ENCODE results near the gene EPHB2.

The EPHB2 gene

GRCh38 chr1:22749503-22749902 is 38.9 kb downstream of the EPHB2 start:
- no peak overlapping the region for H3K4me3 ChIP-seq (ENCODE audit: low read length)
- peaks cover 29% of the 10 kb centered on the region for H3K4me1 ChIP-seq (ENCODE audit: control insufficient read depth, insufficient read depth, low read length)
- no peaks in the 10 kb centered on the region for H3K27me3 ChIP-seq (ENCODE audit: control insufficient read depth, insufficient read depth, low read length)
- no peaks in the 10 kb centered on the region for H3K36me3 ChIP-seq (ENCODE audit: control insufficient read depth, insufficient read depth, low read length)
- no peaks in the 10 kb centered on the region for H3K9me3 ChIP-seq (ENCODE audit: control insufficient read depth, low read length)
- H3K9ac ChIP-seq (ENCODE audit: low read length), result no peak overlapping the region

DNA sequence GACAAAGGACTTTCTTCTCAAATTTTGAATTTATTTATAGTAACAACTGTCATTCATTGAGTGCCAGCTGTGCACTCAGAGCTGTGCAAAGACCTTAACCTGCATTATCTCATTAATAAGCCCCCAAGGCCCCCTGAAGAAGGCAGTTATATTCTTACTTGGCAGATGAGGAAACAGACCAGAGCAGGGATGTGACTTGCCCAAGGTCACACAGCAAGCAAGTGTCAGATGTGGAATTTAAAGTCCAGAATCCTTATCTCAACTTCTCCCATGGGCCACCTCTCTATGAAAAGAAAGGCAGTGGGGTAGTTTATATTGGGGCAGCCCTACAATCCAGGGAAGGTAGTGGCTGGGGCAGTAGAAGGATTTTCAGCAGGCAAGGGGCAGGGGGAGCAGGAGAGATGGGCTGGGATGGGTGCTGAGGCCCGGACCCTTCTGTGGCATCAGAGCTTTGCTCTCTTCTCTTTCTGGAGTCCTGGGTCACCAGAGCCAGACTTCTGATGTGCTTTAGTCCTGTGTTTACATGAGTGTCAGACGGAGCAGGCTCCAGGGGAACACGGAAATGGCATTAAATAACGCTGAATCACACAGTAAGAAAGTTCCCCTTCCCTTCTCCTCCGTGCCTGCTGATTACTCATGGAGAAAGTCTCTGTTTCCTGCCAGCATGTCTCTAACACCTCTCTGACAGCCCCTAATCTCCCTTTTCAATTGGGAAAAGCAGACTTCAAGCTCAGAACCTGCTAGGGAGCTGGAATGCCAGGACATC is 39.5 kb downstream of the EPHB2 start:
- peak overlapping the region; percentile 7 for H3K9ac ChIP-seq (ENCODE audit: low read length)
- H3K4me3 ChIP-seq (ENCODE audit: low read length), result no peak overlapping the region
- no peaks in the 10 kb centered on the region for H3K9me3 ChIP-seq (ENCODE audit: control insufficient read depth, low read length)
- H3K36me3 ChIP-seq (ENCODE audit: control insufficient read depth, insufficient read depth, low read length), result no peaks in the 10 kb centered on the region
- H3K4me1 ChIP-seq (ENCODE audit: control insufficient read depth, insufficient read depth, low read length), result peaks cover 29% of the 10 kb centered on the region
- H3K27me3 ChIP-seq (ENCODE audit: control insufficient read depth, insufficient read depth, low read length), result no peaks in the 10 kb centered on the region

DNA sequence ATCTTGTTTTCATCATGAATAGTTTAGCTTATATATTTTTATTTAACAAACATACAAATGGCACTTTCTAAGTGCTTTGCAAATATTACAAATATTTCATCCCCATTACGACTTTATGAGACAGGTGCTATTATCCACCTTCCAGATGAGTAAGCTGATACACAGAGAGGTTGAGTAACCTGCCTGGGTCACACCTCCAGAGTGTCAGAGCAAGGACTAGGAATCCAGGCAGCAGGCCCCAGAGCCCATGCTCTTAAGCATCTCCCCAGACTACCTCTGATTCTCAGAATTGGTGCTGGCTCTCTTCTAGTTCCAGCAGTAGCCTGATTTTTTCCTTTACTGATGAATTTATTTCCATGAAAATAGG is 40.0 kb downstream of the EPHB2 start:
- peak overlapping the region; percentile 7 for H3K9ac ChIP-seq (ENCODE audit: low read length)
- H3K4me1 ChIP-seq (ENCODE audit: control insufficient read depth, insufficient read depth, low read length), result peaks cover 27% of the 10 kb centered on the region
- no peaks in the 10 kb centered on the region for H3K36me3 ChIP-seq (ENCODE audit: control insufficient read depth, insufficient read depth, low read length)
- H3K4me3 ChIP-seq (ENCODE audit: low read length), result no peak overlapping the region
- H3K9me3 ChIP-seq (ENCODE audit: control insufficient read depth, low read length), result no peaks in the 10 kb centered on the region
- H3K27me3 ChIP-seq (ENCODE audit: control insufficient read depth, insufficient read depth, low read length), result no peaks in the 10 kb centered on the region

- Histone ChIP-seq H3K9ac (ENCODE audit: low read length) (peak overlapping the region; percentile 7), H3K27me3 (ENCODE audit: control insufficient read depth, insufficient read depth, low read length) (no peaks in the 10 kb centered on the region), H3K36me3 (ENCODE audit: control insufficient read depth, insufficient read depth, low read length) (no peaks in the 10 kb centered on the region), H3K9me3 (ENCODE audit: control insufficient read depth, low read length) (no peaks in the 10 kb centered on the region), H3K4me1 (ENCODE audit: control insufficient read depth, insufficient read depth, low read length) (peaks cover 23% of the 10 kb centered on the region), H3K4me3 (ENCODE audit: low read length) (no peak overlapping the region)
These were observed 40.5 kb downstream of the EPHB2 start for GRCh38 chr1:22751124-22751531.

DNA sequence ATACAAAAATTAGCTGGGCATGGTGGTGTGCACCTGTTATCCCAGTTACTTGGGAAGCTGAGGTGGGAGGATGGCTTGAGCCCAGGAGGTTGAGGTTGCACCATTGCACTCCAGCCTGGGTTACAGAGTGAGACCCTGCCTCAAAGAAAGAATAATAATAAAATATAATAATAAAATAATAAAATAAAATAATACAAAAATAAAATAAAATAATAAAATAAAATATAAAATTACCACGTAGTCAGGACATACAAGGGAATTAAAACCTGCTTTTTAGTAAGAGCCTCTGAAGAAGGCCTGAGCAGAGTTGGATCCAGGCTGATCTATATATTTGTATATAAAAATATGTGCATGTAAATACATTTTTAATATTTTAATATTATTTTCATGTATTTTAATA is 41.7 kb downstream of the EPHB2 start:
- no peaks in the 10 kb centered on the region for H3K36me3 ChIP-seq (ENCODE audit: control insufficient read depth, insufficient read depth, low read length)
- peaks cover 22% of the 10 kb centered on the region for H3K4me1 ChIP-seq (ENCODE audit: control insufficient read depth, insufficient read depth, low read length)
- H3K9me3 ChIP-seq (ENCODE audit: control insufficient read depth, low read length), result no peaks in the 10 kb centered on the region
- no peak overlapping the region for H3K9ac ChIP-seq (ENCODE audit: low read length)
- H3K4me3 ChIP-seq (ENCODE audit: low read length), result no peak overlapping the region
- no peaks in the 10 kb centered on the region for H3K27me3 ChIP-seq (ENCODE audit: control insufficient read depth, insufficient read depth, low read length)

DNA sequence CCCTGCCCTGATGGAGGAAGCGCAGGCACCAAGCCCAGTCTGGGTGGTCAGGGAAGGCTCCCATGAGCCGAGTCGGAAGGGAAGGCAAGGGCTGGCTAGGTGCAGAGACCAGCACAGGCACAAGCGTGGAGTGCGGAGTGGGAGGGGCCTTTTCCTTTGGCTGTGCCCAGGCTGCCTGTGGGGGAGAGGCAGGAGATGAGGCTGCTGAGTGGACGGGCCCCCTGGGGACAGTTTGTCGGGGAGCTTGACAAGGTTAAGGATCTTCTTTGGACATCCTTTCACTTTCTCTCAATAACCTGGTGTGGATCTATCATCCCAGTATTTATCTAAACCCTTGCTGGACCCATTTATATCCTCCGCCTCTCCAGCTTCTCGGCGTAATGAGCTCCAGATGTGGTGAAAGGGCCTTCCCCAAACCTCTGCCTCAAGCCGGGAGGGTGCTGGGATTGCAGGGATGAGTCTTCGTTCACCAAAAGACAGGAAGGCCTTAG is 42.9 kb downstream of the EPHB2 start:
- Histone ChIP-seq H3K27me3 (ENCODE audit: control insufficient read depth, insufficient read depth, low read length) (no peaks in the 10 kb centered on the region), H3K9me3 (ENCODE audit: control insufficient read depth, low read length) (no peaks in the 10 kb centered on the region), H3K36me3 (ENCODE audit: control insufficient read depth, insufficient read depth, low read length) (no peaks in the 10 kb centered on the region), H3K4me3 (ENCODE audit: low read length) (no peak overlapping the region), H3K9ac (ENCODE audit: low read length) (no peak overlapping the region), H3K4me1 (ENCODE audit: control insufficient read depth, insufficient read depth, low read length) (peaks cover 22% of the 10 kb centered on the region)

DNA sequence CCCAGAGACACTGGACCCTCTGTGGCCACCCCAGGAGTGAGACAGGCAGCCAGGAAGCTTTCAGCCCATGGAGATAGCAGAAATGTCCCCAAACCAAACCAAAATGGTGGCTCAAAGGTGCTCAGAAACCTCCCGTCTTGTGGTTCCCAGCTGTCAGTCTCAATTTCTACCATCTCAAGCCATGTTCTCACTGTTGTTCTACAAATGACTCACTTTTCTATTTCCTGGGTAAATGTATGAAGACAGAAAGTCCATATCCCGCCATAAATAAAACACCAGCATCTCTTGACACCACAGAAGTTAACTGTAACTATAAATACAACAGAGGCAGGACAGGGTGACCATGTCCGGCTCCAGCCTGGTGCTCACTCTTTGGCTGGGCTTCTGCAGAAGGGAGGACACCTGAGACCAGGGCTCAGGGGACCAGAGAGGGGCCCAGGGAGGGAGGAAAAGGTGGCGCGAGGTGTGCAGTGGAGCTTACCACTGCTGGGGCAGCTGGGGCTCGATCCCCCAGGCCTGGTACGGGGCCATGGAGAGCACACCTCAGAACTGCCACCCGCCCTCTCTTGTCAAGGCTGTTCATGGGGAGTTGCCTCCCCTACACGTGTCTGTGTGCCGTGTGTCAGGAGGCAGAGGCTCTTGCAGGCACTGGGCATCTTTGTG is 43.6 kb downstream of the EPHB2 start:
- Histone ChIP-seq H3K36me3 (ENCODE audit: control insufficient read depth, insufficient read depth, low read length) (no peaks in the 10 kb centered on the region), H3K9ac (ENCODE audit: low read length) (no peak overlapping the region), H3K9me3 (ENCODE audit: control insufficient read depth, low read length) (no peaks in the 10 kb centered on the region), H3K4me1 (ENCODE audit: control insufficient read depth, insufficient read depth, low read length) (peaks cover 22% of the 10 kb centered on the region), H3K27me3 (ENCODE audit: control insufficient read depth, insufficient read depth, low read length) (no peaks in the 10 kb centered on the region), H3K4me3 (ENCODE audit: low read length) (no peak overlapping the region)

DNA sequence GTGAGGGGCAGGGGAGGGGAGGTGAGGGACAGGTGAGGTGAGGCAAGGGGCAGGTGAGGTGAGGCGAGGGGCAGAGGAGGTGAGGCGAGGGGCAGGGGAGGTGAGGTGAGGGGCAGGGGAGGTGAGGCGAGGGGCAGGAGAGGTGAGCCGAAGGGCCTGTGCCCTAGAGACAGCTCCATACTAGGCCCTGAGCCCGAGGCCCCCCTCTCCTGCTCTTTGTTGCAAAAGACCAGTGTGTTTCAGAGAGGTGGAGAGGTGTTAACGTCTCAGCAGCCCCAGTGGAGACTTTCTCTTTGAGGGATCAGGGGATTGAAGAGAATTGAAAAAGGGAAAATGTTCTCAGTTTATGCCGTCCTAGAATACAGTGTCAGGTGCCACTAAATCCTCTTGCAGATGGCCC is 44.2 kb downstream of the EPHB2 start:
- Histone ChIP-seq H3K4me1 (ENCODE audit: control insufficient read depth, insufficient read depth, low read length) (peaks cover 19% of the 10 kb centered on the region), H3K4me3 (ENCODE audit: low read length) (no peak overlapping the region), H3K36me3 (ENCODE audit: control insufficient read depth, insufficient read depth, low read length) (no peaks in the 10 kb centered on the region), H3K9ac (ENCODE audit: low read length) (no peak overlapping the region), H3K9me3 (ENCODE audit: control insufficient read depth, low read length) (no peaks in the 10 kb centered on the region), H3K27me3 (ENCODE audit: control insufficient read depth, insufficient read depth, low read length) (no peaks in the 10 kb centered on the region)

DNA sequence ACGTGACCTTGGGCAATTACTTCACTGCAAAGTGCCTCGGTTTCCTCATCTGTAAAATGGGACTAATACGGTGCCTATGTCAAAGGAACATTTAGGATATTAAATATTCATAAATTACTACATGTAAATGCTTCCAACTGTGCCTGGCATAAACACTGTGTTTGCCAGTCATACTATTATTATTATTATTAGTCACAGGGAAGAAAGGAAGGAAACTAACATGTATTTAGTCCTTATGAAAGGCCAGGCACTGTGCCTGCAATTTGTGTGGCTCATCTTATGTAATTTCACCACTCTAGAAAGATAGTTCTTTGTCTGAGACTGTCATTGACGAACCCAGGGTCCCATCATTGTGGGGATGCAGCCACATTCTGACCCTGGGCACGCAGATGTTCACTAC is 45.0 kb downstream of the EPHB2 start:
- Histone ChIP-seq H3K9me3 (ENCODE audit: control insufficient read depth, low read length) (no peaks in the 10 kb centered on the region), H3K4me3 (ENCODE audit: low read length) (no peak overlapping the region), H3K36me3 (ENCODE audit: control insufficient read depth, insufficient read depth, low read length) (no peaks in the 10 kb centered on the region), H3K9ac (ENCODE audit: low read length) (no peak overlapping the region), H3K4me1 (ENCODE audit: control insufficient read depth, insufficient read depth, low read length) (peaks cover 11% of the 10 kb centered on the region), H3K27me3 (ENCODE audit: control insufficient read depth, insufficient read depth, low read length) (no peaks in the 10 kb centered on the region)

- H3K36me3 ChIP-seq (ENCODE audit: control insufficient read depth, insufficient read depth, low read length), result no peaks in the 10 kb centered on the region
- no peak overlapping the region for H3K4me3 ChIP-seq (ENCODE audit: low read length)
- H3K4me1 ChIP-seq (ENCODE audit: control insufficient read depth, insufficient read depth, low read length), result peaks cover 5% of the 10 kb centered on the region
- H3K27me3 ChIP-seq (ENCODE audit: control insufficient read depth, insufficient read depth, low read length), result no peaks in the 10 kb centered on the region
- H3K9me3 ChIP-seq (ENCODE audit: control insufficient read depth, low read length), result no peaks in the 10 kb centered on the region
- no peak overlapping the region for H3K9ac ChIP-seq (ENCODE audit: low read length)
These were observed 45.6 kb downstream of the EPHB2 start for GRCh38 chr1:22756125-22756735.

DNA sequence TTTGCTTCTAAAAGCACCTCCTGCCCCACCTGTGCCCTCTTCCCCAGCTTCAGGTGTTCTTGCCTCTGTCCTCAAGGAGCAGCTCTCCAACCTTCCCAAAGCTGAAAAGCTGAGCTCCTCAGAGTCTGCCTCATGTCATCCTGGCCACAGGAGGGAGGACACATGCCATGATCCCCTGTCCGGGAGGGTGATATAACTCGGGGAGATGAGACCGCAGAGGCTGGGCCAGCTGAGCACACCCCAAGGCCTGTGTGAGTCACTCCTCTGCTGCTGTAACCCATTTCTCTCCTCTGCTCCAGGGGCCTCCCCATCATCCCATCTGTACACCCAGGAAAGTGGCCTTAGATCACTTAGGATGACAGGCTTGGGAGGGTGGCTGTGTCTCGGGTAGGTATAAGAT is 49.8 kb downstream of the EPHB2 start:
- no peak overlapping the region for H3K4me3 ChIP-seq (ENCODE audit: low read length)
- no peak overlapping the region for H3K9ac ChIP-seq (ENCODE audit: low read length)
- H3K4me1 ChIP-seq (ENCODE audit: control insufficient read depth, insufficient read depth, low read length), result no peaks in the 10 kb centered on the region
- no peaks in the 10 kb centered on the region for H3K36me3 ChIP-seq (ENCODE audit: control insufficient read depth, insufficient read depth, low read length)
- H3K27me3 ChIP-seq (ENCODE audit: control insufficient read depth, insufficient read depth, low read length), result no peaks in the 10 kb centered on the region
- no peaks in the 10 kb centered on the region for H3K9me3 ChIP-seq (ENCODE audit: control insufficient read depth, low read length)

DNA sequence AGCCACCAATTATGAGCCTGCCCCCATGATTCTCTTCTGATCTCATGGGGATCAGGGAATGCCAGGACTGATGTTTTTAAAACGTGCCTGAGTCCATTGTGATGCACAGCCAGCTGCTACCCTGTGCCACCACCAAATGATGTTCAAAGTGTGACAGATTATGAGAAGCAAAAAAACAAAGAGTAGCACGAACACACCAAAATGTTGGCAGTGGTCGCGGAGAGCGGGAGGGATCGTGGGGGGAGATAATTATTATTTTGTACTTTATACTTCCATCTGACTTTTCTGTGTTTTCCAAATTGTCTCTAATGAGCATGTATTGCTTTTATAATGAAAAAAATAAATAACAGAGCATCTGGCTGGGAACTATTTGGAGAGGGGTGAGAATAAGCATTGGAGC is 50.5 kb downstream of the EPHB2 start:
- no peak overlapping the region for H3K9ac ChIP-seq (ENCODE audit: low read length)
- no peak overlapping the region for H3K4me3 ChIP-seq (ENCODE audit: low read length)
- H3K4me1 ChIP-seq (ENCODE audit: control insufficient read depth, insufficient read depth, low read length), result no peaks in the 10 kb centered on the region
- H3K36me3 ChIP-seq (ENCODE audit: control insufficient read depth, insufficient read depth, low read length), result no peaks in the 10 kb centered on the region
- no peaks in the 10 kb centered on the region for H3K27me3 ChIP-seq (ENCODE audit: control insufficient read depth, insufficient read depth, low read length)
- no peaks in the 10 kb centered on the region for H3K9me3 ChIP-seq (ENCODE audit: control insufficient read depth, low read length)
